Measurements from ENCODE around the gene PRR30.

- TF ChIP-seq CTCF (IDR thresholded peaks at IDR 0.05) (no peak), POLR2A (IDR thresholded peaks at IDR 0.05) (no peak), POLR2AphosphoS5 (IDR thresholded peaks at IDR 0.05) (no peak)
Observed at GRCh38 chr2:27125104-27125503, 14.1 kb downstream of the PRR30 start.
